ENCODE data around the gene KDM4C. TPM values are rescaled to one million over a fixed set of nuclear protein-coding genes. Genes with fewer than 3 reads are reported as not detected.

KDM4C gene
- total RNA-seq, 2 donors from 2014 or later: 26.1 to 47.8 TPM

DNA sequence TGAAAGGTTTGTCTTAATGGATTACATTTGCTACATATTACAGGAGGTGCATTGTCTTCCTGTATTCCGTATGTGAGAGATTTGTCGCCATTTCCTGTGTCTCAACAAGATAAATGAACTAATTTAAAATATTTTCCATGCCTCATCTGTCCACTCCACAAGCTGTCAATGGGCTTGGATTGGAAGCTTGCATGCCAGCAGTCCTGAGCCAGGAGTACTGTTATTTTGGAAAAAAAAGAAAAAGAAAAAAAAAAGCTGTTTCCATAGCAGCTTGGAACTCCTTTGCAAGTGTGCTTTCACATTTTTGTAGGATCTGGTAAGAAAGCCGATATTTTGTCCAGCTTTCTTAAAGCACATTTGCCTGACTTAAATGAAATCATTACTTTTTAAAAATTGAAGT, 330.8 kb downstream of the KDM4C start:
- Histone ChIP-seq H3K27ac (no peak overlapping the region), H3K4me1 (ENCODE audit: control insufficient read depth in 1 of 2, low read depth in 2 of 2) (peaks cover 7 to 18% of the 10 kb centered on the region in 2 donors), H3K27me3 (replicated peaks; ENCODE audit: insufficient read depth) (no peaks in the 10 kb centered on the region), H3K36me3 (no peaks in the 10 kb centered on the region), H3K4me3 (no peak overlapping the region), H3K9me3 (no peaks in the 10 kb centered on the region)
- no peak for DNase-seq (ENCODE audit: low spot score)
- ATAC-seq (ENCODE audit: insufficient number of reproducible peaks, low FRiP score, low read depth): no peak
- TF ChIP-seq, protein P1, sequence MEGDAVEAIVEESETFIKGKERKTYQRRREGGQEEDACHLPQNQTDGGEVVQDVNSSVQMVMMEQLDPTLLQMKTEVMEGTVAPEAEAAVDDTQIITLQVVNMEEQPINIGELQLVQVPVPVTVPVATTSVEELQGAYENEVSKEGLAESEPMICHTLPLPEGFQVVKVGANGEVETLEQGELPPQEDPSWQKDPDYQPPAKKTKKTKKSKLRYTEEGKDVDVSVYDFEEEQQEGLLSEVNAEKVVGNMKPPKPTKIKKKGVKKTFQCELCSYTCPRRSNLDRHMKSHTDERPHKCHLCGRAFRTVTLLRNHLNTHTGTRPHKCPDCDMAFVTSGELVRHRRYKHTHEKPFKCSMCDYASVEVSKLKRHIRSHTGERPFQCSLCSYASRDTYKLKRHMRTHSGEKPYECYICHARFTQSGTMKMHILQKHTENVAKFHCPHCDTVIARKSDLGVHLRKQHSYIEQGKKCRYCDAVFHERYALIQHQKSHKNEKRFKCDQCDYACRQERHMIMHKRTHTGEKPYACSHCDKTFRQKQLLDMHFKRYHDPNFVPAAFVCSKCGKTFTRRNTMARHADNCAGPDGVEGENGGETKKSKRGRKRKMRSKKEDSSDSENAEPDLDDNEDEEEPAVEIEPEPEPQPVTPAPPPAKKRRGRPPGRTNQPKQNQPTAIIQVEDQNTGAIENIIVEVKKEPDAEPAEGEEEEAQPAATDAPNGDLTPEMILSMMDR (IDR thresholded peaks at IDR 0.05): no peak

DNA sequence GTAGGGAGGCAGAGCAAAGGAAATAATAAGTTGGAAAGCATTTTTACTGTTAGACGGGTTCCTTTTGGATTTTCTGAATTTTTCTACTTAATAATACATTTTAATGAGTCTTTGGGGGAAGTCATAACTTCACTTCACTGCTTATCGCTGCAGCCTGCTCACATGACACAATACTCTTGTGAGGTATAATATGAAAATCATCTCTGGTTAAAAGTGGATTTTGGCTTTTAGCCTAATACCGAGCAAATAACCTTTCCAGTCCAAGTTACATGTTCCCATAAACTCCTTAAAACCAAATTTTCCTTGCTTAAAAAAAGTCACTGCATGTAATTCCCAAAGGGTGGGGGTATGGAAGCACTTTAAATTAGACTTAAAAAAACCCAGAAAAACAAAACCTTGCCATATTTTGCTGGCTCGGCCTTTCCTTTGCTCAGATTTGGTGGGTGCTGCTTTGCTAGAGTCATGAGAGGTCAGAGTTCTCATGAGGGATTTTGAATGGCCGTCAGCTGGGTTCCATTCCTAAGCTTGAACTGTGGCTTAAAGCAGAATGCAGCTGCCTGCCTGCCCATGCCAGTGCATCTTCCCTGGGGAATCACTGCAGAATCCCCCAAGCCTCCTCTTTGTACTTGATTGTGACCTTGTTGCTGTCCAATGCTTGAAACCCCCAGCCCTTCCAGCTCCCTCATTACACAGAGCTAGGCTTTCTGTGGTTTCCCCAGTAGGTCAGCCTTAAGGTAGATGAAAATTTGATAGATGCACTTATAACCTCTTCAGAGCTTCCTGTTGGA, 331.8 kb downstream of the KDM4C start:
- no peak overlapping the region for H3K27ac ChIP-seq
- H3K4me1 ChIP-seq (ENCODE audit: control insufficient read depth in 1 of 2, low read depth in 2 of 2): peaks cover 7 to 18% of the 10 kb centered on the region in 2 donors
- H3K4me3 ChIP-seq: no peak overlapping the region
- H3K9me3 ChIP-seq: no peaks in the 10 kb centered on the region
- no peaks in the 10 kb centered on the region for H3K27me3 ChIP-seq (replicated peaks; ENCODE audit: insufficient read depth)
- no peaks in the 10 kb centered on the region for H3K36me3 ChIP-seq
- ATAC-seq (ENCODE audit: insufficient number of reproducible peaks, low FRiP score, low read depth) (no peak), DNase-seq (ENCODE audit: low spot score) (no peak)
- TF ChIP-seq, protein P1 (IDR thresholded peaks at IDR 0.05): no peak

DNA sequence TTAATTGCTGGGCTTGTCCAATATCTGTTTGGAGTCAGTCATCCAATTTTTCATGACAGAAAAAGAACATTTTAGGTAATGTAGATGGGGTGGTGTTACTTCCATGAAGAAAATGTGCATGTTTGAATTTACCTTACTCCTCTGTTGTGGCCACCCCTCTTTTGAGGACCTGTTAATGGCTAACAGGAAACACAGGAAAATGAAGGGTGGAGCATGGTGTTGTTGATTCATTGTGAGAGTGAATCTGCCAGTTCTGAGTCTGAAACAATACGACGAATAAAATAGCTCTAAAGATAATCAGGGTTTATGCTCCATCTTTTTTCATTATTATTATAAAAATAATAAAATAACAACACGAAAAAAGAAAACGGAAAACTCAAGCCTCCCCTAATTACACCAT, 335.3 kb downstream of the KDM4C start:
- peaks cover 7 to 27% of the 10 kb centered on the region in 2 donors for H3K4me1 ChIP-seq (ENCODE audit: control insufficient read depth in 1 of 2, low read depth in 2 of 2)
- no peaks in the 10 kb centered on the region for H3K36me3 ChIP-seq
- H3K4me3 ChIP-seq: no peak overlapping the region
- ATAC-seq (ENCODE audit: insufficient number of reproducible peaks, low FRiP score, low read depth) (no peak), DNase-seq (ENCODE audit: low spot score) (no peak)
- H3K27me3 ChIP-seq (replicated peaks; ENCODE audit: insufficient read depth): no peaks in the 10 kb centered on the region
- TF ChIP-seq, protein P1 (IDR thresholded peaks at IDR 0.05): no peak
- no peak overlapping the region for H3K27ac ChIP-seq
- H3K9me3 ChIP-seq: no peaks in the 10 kb centered on the region

DNA sequence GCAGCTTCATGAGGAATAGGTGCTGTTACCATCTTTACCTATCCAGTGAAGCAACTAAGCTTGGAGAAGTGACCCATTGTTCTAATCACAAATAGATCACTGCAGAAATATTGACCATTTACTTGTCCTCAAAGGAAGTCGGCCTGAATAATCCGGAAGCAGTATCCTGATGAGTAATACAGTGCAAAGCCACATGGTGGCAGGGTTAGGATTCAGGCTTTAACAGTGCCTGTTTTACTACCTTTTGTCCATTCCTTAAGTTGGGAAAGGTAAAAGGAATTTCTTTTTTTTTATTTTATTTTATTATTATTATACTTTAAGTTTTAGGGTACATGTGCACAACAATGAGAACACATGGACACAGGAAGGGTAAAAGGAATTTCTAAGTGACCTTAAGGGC, 336.3 kb downstream of the KDM4C start:
- no peak for ATAC-seq (ENCODE audit: insufficient number of reproducible peaks, low FRiP score, low read depth)
- no peak for DNase-seq (ENCODE audit: low spot score)
- H3K36me3 ChIP-seq: no peaks in the 10 kb centered on the region
- H3K4me3 ChIP-seq: no peak overlapping the region
- TF ChIP-seq, protein P1 (IDR thresholded peaks at IDR 0.05): no peak
- no peaks in the 10 kb centered on the region for H3K27me3 ChIP-seq (replicated peaks; ENCODE audit: insufficient read depth)
- H3K4me1 ChIP-seq (ENCODE audit: control insufficient read depth in 1 of 2, low read depth in 2 of 2): peaks cover 7 to 23% of the 10 kb centered on the region in 2 donors
- no peaks in the 10 kb centered on the region for H3K9me3 ChIP-seq
- H3K27ac ChIP-seq: no peak overlapping the region

DNA sequence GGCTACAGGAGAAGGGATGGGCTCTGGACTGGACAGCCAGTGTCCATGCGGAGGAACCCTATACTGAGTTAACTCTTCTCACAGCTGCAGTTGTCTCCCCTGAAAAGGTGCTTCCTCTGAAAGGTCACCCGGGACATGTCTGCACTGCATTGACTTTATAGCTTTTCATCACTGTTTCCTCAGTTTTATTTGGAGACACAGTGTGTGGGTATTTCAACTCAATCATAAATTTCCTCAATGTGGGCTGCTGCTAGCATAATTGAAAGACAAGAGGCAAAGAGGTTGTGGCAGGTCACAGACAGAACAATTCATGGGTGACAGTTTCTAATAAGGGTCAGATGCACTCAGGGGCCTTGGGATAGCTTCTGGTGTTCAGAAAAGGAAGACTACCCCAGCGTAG, 336.8 kb downstream of the KDM4C start:
- Histone ChIP-seq H3K4me3 (no peak overlapping the region), H3K36me3 (no peaks in the 10 kb centered on the region), H3K27me3 (replicated peaks; ENCODE audit: insufficient read depth) (no peaks in the 10 kb centered on the region), H3K4me1 (ENCODE audit: control insufficient read depth in 1 of 2, low read depth in 2 of 2) (peaks cover 2 to 18% of the 10 kb centered on the region in 2 donors), H3K27ac (no peak overlapping the region), H3K9me3 (no peaks in the 10 kb centered on the region)
- DNase-seq (ENCODE audit: low spot score) (no peak), ATAC-seq (ENCODE audit: insufficient number of reproducible peaks, low FRiP score, low read depth) (no peak)
- TF ChIP-seq, protein P1 (IDR thresholded peaks at IDR 0.05): no peak

All from thoracic aorta (tissue), 2 donors.